HG03025 (cell line): ENCODE data around the gene MYO3A.

ENCODE experiments used
- ATAC-seq: cut with Tn5 transposase; IDR thresholded peaks from one replicate; pipeline ENCODE4 v1.9.1; 2021; ENCODE audit warnings: mild to moderate bottlenecking, moderate library complexity; ENCODE audit not compliant: unreplicated experiment, low FRiP score

The MYO3A gene

DNA sequence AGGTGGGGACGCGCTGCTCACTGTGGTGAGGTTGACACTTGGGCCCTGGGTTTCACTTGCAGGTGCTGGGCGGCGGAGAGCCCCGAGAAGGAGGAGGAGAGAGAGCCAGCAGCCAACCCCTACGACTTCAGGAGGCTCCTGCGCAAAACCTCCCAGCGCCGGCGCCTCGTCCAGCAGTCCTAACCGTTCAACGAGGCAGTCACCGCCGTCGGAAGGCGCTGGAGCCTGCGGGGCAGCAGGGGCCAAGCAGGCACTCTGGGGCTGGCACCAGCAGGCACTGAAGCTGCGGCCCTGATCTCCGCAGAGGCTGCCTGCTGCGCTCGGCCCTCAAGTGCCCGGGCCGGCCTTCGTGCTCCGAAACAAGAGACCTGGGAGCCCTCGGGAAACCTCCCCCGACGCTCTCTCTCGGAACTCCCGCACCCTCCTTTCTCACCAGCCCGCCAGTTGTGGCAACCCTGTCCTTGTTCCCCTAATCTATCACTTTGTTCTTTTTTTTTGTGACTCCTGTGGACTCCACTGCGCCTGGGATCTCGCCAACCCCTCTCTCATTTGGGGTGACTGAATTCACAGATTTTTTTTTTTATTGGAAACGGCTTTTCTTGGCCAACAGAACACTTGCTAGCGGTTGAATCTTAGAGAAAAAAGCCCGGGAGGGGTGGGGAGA is 277.9 kb downstream of the MYO3A start:
- ATAC-seq: no peak

DNA sequence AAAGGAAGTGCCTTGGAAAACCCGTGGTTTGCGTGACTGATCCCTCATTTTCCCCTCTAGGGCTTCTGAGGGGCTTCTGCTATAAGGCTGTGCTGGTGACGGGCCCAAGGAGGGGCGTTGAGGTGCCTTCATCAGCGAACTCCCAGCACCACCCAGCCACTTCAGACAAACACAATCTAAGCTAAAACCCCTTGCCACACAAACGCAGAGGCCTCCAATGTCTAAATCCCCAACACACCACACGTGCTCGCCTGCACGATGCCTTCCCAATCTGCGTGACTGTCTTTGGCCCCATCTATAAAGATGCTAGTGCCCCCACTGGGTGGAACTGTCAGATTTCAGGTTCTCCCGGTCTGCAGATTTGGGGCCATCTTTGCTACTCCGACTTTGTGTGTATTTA is 278.5 kb downstream of the MYO3A start:
- no peak for ATAC-seq

DNA sequence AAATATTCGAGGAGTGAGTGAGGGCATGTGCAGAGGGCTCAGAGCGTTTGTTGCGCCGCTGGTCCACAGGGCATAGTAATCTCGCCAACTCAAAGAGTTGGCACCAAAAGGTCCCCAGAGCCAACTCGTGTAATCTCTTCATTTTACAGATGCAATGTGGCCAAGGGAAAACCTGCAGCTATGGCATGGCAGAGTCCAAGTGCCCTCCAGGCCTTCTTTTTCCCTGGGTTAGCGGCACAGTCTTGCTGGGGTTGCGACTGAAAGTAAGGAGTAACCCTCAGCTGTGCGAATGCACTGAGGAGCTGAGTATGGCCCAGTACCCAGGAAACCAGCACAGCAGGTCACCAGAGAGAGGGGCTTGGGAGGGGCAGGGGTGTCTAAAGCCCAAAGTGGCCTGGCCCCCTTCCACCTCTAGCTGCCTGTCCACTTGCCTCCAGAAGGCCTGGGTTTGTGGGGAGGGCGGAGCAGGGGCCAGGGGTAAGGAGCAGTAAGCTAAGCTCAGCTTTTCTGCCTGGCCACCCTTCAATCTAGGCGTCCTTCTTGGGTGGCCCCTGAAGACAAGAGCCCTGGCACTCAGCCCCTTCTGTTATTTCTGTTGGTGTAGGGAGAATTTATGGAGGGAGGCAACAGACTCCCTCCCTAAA is 279.2 kb downstream of the MYO3A start:
- no peak for ATAC-seq

DNA sequence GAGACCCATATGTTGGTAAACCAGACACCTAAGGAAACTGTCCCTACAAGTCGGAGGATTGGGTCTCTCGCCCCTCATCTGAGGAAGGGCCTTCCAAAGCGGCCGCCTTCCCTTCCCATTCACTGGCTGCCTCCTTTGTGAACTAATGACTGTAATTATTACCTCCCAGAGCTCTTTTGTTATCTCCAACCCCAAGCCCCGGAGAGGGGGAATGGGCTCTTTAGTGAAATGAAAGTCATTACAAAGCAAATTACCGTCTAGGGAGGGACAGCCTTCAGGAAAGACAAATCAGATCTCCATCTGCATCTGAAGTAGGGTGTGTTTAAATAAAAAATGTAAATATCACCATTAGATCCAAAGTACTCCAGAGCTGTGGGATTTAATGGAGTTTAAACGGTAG is 280.0 kb downstream of the MYO3A start:
- no peak for ATAC-seq

DNA sequence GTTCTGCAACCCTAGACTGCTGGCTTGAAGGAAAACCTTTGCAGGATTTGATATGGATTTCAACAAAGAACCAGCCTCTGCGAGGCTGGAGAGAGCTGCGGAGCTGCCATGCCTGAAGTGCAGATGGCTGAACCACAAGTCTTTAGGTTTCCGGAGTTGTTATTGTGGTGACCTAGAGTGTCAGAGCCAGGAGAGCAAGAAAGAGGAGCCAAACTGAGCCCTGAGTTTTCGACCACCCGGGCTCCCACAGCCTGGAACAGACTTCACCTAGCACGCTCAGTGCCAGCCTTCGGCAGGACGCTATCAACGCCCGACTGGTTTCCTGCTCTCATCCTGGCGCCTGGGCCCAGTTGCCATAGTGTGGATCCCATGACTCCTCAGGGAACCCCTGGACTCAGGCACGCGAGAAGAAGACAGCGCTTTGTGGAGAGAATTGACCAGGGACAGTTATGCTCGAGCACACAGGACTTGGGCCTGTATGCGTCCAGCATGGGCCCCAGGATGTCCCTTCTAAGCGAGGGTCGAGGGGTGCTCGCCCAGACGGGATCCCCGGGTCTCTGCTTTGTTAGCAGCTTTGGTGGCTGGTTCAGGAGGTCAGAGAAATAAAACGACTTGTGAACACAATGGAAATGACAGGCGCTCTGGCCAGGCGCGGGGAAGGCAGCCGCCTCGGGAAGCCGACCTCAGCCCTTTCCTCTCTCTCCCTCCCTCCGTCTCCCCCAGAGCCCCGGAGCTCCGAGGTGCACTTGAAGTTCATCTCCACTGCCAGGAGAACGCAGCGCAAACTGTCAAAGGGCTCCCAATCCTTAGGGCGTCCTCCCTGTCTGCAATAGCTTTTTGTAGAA is 280.7 kb downstream of the MYO3A start:
- ATAC-seq: no peak

DNA sequence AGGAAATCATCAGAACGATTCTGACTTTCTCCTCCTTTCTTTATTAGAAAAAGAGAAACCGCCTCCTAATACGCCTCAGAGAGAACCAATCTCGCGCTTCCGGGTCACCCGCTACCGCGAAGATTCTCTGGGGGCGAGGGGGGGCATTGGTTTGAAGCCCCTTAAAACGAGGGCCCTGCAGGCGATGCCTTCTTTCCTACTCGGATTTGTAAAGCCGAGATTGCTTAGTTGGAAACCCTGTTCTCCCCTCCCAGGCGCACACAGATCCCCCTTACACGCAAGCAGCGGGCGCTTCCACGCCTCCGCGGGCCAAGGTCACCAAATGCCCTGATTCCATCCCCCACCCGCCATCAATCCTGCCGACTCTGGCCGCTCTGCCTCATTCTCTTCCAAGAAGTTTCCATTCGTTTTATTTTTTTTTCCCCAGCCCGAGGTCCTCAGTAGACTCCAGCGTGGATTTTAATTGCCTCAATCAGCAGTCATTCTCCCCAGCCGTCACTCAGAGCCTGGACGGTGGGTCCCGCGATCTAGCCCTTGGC is 281.4 kb downstream of the MYO3A start:
- ATAC-seq: no peak

DNA sequence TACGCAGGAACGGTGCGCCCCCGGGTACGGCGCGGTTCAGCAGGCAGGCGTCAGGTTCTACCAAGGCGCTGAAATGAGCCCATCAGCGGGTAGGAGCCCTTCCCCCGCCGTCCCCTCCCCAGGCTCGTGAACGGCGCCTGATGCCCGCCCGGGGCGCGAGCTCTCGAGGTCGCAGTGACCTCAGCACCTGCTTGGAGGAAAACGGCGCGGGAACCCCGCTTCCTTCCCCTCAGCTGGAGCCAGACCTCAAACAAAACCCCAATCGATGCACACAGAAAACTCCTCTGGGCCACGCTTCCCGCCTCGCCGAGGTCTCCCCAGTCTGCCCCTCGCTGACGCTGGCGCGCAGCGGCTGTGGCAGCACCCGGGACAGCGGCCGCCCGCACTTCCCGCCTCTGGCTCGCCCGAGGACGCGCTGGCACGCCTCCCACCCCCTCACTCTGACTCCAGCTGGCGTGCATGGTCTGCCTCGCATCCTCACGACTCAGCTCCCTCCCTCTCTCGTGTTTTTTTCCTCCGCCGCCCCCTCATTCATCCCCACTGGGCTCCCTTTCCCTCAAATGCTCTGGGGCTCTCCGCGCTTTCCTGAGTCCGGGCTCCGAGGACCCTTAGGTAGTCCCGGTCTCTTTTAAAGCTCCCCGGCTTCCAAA is 282.0 kb downstream of the MYO3A start:
- ATAC-seq: no peak

DNA sequence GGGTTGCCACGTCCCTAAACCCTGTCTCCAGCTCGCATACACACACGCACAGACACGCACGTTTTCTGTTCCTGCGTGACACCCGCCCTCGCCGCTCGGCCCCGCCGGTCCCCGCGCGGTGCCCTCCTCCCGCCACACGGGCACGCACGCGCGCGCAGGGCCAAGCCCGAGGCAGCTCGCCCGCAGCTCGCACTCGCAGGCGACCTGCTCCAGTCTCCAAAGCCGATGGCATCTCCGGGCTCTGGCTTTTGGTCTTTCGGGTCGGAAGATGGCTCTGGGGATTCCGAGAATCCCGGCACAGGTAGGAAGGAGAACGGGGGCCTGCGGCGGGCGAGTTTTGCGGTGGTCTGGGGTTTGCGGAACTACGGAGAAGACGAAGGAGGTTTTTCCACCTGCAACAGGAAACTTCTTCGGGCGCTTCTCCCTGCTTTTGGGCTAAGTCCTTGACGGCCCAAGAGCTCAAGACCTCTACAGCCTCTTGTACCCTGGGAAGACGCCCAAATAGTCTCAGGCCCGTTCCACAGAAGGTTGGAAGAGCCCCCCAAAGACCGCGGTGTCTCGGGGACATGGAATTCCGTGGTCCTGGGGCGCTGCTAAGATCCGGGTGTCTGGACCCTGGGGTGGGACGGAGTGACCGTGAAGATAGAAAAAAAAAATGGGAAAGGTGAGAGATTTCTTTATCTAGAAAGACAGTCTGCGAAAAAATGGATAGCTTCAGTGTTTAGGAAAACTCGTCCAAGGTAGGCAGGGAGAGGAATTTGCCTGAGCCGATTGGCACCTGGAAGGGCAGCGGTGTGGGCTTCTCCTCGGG is 282.8 kb downstream of the MYO3A start, which contains the start of gene GAD2:
Gene GAD2, plus strand, starts transcription at position 190 of the 811 bp plus-strand sequence. Its CDS starts 36 bp downstream, at position 226.
- ATAC-seq: no peak

DNA sequence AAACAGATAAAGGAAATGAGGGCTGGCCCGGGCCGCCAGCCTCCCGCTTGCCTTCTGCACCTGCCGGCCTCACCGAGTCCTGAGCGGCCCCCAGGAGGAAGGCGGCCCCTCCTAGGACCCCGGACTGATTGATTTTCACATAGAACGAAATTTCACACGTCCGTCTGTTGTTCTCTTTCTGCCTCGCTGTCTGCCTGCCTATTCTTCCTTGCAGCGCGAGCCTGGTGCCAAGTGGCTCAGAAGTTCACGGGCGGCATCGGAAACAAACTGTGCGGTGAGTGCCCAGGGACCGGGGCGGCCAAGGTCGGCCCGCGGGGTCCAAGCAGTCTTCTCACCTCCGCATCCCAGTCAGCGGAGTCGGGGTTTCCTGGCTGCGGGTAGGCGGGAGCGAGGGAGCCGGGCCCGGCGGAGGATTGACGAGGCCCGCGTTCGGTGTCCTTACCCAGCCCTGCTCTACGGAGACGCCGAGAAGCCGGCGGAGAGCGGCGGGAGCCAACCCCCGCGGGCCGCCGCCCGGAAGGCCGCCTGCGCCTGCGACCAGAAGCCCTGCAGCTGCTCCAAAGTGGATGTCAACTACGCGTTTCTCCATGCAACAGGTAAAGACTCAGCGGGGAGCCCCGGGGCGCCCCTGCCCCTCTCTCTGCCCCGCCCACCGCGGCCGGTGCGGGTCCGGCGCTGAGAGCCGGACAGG is 283.5 kb downstream of the MYO3A start:
- no peak for ATAC-seq

DNA sequence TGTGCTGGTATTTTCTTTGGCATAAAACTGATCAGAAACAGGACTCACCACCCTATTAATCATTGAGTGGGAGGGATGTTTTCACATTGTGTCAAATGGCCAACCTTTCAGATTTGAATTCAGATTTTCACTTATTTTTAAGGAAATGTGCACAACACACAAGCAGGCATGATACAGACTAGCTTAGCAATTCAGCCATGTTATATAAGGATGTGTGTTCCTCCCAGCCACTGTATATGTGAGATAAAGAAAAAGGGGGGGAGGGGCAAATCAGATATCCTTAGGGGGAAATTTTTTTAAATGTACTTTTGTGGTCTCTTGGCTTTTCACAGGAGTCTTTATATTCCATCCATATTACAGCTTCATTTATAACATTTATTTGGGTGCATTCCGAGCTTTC is 285.6 kb downstream of the MYO3A start:
- ATAC-seq: no peak

DNA sequence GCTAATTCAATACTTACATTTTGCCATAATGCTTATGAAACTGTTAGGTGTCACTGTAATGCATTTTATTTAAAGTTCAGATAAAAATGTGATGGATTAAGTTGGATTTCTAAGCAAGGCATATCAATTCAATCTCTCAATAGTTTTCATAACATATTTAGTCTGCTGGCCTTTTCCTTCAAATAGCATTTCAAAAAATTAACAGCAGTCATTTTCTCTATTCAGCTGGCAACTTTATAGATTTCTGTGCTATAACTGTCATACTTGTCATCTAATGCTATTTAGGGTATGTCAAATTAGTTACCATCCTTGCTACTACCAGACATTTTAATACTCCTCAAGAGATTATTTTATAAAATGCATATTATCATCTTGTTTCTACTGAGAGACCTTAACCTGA is 286.9 kb downstream of the MYO3A start:
- no peak for ATAC-seq

DNA sequence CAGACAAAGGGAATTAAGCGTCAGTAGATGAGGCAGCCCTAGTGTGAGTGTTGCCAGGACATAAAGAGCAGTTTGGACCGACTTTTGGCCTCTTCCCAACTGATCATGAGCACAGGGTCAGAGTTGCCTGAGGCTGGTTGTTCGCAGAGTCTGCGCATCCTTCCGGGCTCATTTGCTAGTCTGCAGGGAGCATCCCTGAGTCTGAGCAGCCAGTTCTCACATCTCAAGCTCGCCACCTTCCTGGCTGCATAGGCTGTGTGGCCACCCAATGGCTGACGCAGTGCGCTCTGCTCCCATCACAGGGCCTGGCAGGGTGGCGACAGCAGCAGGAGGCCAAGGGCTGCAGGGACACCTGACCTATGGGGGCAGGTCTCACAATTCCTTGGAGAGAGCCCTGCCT is 287.5 kb downstream of the MYO3A start:
- ATAC-seq: no peak

DNA sequence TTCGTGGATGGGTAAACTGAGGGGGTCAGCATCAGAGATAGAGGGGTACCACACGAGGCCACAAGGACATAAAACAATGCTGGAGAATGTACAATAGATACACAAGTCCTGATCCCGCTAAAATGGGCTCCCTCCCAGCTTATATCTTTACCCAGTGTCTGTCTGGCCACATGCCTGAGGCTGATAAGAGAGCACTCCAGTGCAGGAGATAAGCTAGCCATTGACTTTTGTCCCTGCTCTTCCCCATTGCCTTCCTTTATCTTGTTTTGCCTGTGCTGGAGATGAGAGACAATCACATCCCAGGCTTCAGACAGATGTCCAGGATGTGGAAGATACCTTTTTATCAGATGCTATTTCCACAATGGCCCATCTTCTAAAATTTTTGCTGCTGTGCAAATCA is 288.5 kb downstream of the MYO3A start:
- no peak for ATAC-seq

DNA sequence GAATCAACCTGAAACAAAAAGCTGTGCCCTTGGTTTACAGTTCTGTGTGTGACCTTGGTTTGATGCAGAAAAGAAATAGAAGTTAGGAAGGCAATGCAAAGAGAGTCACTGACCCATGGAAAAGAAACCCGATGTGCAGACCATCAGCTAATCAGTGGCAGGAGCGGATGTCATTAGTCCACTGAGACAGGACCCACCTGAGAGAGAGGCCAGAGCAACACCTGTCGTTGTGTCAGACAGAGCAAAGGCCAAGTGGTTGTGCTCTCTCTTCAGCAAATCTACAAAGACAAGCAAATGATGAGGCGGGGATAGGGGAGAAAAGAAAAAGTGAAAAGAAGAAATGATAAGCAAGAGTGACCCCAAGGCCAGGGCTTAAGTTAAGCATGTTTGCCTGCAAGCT is 291.3 kb downstream of the MYO3A start:
- no peak for ATAC-seq

DNA sequence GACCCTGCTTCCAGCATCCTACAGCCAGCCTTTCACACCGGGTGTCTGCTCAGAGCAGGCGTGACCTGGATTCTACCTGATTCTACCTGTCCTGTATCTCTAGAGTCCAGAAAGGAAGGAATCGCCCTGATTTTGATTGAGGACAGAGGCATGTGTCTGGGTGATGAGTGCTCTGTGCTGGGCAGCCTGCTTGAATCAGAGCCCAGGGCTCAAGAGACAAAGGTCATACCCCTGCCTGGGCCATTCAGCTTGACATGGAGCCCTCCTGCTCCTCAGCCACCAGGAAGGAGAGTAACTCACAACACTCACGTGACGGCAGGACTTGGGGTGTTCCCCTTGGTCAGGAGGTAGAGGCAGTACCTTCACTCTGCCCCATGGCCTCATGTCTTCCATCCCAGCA is 293.8 kb downstream of the MYO3A start:
- no peak for ATAC-seq

DNA sequence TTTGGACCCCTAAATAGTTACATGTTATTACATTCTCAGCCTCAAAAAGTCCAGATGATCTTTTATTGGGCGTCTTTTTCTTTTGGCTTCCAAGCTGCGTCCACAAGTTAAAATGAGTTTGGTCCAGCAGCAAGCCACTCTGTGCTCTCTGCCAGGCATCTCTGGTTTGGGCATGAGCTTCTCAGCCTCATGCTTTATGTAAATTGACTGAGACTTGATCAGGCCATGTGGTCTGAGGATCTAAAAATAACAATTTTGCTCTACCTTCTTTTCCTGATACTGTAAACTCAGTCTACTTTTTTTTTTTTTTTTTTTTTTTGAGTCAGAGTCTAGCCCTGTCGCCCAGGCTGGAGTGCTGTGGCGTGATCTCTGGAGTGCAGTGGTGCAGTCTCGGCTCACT is 298.1 kb downstream of the MYO3A start:
- no peak for ATAC-seq

DNA sequence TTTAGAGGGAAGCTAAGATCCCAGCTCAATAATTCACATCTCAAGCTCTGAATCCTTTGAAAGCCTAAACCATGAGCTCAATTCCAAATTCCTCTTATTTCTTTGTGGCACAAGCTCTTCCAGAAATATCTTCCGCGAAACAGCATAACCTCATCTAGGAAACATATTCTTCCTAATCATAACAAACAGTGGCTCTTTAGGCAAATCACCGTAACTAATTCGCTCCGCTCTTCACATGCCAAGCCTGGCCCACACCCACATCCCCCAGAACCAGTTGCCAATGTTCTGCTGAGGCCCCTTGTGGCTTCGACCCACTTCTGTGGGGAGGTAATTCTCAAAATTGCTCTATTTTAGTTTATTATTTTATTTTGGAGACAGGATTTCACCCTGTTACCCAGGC is 301.7 kb downstream of the MYO3A start:
- ATAC-seq: no peak

DNA sequence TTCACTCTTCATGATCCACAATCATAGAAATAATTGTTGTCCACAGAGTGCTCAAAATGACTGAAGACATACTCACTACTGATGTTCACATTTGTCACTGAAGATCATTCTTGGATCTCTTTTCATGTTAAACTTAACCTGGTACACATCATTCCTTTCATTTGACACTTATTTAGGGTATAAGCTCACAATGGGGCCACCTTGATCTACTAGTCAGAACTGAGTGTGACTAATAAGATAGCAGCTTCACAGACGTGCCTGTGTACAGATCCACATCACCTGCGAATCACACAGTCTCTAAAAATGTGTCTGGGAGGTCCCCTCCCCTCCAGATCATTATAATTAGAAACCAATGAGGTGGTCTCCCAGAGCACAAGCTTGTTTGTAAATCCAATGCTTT is 304.3 kb downstream of the MYO3A start:
- no peak for ATAC-seq

DNA sequence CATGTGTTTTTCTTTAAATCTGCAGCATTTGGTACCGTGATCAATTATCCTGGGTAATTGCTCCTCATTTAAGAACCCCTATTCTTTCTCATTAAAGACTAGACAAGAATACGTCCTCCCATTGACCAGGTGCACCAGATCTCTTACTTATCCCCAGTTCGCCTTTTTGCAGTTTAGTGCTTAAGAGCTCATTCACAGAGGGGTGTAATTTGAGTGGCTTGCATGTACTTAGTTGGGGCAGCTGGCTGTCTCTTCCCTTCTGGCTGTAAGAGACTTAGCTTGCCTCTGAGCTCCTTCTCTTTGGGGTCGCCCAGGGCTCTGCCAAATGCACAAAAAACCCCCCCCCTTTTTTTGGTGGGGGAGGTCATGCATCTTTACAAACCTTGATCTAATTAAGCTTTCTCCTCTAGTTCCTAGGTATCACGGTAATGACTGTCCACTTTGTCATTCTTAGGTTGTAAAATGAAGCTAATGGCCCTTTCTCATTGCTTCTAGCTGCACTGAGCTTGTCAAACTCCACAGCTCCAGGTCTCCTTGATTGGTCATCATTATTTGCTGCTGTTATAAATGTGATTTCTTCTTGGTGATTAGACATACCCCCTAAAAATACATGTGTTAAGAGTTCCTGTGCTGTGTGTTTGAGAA is 308.8 kb downstream of the MYO3A start:
- ATAC-seq: no peak
